Measurements from ENCODE around the gene ZBTB43.
A peak's percentile ranks its signal among the peaks of the same experiment; 100 is the strongest.

The ZBTB43 gene

GRCh38 chr9:126860077-126860756 lies 55.4 kb downstream of the ZBTB43 start, which contains the start of gene ZBTB34:
ZBTB34 (plus strand) TSS chr9:126860639; CDS start chr9:126879400, 18,761 bp downstream.
- DNase-seq = peak; percentile 71

- DNase-seq = no peak
These were observed 56.1 kb downstream of the ZBTB43 start for GRCh38 chr9:126860757-126861466.

GRCh38 chr9:126861707-126862103 lies 56.9 kb downstream of the ZBTB43 start:
- DNase-seq = no peak

DNA sequence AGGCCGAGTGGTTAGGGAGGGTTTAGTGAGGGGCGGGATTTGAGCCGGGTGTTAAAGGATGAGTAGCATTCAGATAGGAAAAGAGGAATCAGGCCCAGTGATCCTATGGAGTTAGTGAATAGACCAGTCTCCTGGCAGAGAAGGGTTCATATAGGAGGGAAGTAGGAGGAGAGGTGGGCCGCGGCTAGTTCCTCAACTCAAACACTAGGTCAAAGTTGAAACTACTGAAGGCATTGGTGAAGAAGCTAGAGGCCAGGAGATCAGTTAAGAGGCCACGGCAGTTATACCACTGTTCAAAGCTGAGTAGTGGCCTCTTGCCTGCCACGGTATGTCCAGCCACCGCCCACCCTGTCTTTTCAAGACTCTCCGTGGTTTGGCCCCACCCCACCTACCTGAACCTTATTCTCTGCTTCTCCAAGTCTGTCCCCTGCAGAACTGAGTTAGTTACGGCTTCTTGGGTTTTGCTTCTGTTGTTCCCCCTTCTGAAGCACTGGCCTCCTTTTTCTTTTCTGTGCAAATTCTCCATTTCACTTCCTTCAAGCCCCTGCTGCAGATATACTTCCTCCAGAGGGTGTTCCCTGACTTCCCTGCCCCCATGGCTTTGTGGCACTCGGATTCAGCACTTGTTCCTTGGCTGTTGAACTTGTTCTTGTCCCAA lies 57.4 kb downstream of the ZBTB43 start:
- no peak for DNase-seq

GRCh38 chr9:126864771-126865170 lies 59.9 kb downstream of the ZBTB43 start:
- DNase-seq = no peak

DNA sequence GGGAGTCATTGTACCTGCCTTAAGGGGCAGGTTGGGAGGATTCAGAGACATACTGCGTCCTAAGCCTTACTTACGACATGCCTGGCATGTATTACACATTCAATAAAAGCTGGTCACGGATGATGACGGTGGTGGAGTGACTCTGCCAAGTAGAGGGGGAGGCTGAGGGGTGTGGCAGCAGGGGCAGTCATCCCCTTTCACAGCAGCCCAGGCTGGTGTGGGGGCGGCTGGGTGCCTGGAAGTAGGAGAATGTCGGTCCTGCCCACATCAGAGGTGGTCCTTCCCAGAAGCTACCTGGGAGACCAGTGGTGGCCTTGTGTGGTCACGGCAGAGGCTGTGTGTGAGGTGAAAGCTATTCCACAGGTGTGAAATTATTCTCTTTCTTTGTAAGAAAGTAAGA lies 64.5 kb downstream of the ZBTB43 start:
- no peak for DNase-seq

GRCh38 chr9:126872516-126872915 lies 67.7 kb downstream of the ZBTB43 start:
- DNase-seq = no peak

GRCh38 chr9:126874546-126875314 lies 69.9 kb downstream of the ZBTB43 start:
- DNase-seq = no peak

- DNase-seq = no peak
These were observed 71.1 kb downstream of the ZBTB43 start for GRCh38 chr9:126875756-126876510.

- no peak for DNase-seq
These were observed 71.7 kb downstream of the ZBTB43 start for GRCh38 chr9:126876531-126876930.

GRCh38 chr9:126877418-126877817 lies 72.6 kb downstream of the ZBTB43 start:
- DNase-seq = peak; percentile 35

- DNase-seq = no peak
These were observed 74.4 kb downstream of the ZBTB43 start for GRCh38 chr9:126879288-126879687.

GRCh38 chr9:126880226-126880946 lies 75.5 kb downstream of the ZBTB43 start:
- no peak for DNase-seq

DNA sequence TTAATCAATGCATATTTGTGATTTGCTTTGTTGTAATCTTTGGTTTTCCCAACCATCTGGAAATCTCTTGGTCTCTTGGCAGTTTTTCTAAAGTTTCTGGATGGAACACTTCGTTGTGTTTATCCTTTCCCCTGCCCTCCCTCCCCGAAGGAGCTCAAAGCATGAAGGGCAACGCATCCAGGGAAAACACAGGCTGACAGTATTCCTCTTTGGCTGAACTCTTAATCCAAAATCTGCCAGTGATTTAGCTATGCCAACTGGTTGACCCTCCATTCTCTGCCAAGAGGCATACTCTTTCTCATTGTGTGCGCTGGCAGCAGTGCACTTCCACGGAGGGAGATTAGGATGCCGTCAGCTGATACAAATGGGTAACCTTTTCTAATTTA lies 76.1 kb downstream of the ZBTB43 start:
- DNase-seq = no peak

DNA sequence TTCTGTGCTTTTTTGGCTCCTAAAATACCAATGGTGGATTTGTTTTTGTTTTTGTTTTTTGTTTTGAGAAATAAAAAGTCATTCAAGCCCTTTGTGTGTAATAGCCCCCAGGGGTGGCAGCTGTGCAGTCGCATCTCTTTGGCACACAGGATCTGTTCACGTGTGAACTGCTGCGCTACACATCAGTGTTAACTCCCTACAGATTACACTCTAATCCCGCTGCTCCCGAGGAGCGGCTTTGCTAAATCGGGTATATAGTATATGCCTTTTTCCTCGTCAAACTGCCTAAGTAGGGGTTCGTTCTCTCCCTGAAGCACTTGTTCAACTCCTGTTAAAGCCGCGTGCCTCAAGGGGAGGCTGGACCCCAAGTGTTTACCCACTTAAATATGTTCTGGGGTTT lies 77.9 kb downstream of the ZBTB43 start:
- no peak for DNase-seq

DNA sequence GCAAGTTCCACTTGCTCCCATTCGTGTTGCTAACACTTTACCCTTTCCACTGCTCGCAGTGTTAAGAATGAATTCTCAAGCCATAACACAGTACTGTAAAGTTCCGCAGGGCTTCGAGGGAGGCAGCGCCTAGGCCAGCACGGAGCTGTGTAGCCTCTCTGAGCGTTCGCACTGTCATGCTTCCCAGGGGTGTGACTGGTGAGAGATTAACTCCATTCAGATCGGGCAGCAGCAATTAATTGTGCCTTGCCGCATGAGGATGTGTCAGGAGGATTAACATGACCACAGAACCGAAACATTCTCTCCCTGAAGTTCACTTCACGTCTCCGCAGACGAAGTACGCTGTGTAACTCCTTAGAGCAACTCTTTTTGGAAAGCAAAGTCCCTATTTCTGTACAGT lies 78.8 kb downstream of the ZBTB43 start:
- DNase-seq = no peak

DNA sequence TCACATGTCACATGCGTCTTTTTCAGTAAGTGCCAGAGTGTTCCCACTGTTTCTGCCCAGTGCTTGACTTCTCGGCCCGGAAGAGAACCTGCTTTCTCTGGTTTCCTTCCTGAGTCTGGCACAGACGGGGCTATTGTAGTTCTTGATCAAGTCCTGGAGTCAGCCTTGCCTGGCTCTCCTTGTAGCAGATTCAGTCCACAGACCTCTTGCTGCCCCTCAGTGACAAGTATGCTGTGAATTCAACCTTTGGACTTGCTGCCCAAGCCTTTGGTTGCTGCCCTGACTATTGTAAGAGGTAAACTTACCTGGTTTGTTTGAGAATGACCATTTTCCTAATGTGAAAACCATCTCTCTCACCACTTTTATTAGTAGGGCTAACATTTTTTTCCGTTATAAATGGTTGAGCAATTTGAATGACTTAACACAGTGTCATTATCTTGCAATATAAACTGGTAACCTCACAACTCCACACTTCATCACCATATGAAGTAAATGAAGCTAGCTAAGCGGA lies 80.3 kb downstream of the ZBTB43 start:
- no peak for DNase-seq

DNA sequence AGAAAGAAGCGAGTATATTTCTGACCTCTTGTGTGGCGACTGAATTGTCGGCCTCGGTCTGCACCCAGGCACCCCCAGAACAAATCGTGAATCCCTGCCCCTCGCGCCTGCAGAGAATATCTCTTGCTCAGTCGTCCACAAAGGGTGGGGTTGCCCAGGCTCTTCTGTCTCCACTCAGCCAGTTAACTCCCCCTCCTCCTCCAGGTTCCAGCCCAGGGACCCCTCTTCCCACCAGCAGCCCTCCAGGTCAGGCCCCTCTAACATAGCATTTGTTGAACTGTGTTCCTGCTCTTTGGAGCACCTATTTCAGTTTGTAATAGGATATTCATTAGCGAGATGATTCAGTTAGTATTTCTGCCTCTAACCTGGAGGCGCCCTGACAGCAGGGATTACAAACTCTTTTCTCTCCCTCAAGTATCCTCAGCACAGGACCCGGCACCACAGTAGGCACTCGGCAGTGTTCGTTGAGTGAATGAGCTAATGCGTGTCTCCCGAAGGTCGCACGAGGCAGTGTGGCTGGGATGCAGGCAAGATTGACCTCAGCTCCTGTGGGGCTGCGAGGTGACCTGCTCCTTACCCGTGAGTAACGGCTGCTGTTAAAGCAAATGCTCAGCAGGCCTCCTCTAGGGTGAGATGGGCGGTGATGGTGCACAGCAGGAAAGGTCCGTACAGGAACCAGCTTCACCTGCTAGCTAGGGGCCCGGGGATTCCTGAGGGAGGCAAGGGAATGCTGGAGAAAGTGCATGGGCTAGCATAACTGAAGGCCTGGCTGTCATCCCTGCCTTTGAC lies 81.4 kb downstream of the ZBTB43 start:
- no peak for DNase-seq

- DNase-seq = no peak
These were observed 82.1 kb downstream of the ZBTB43 start for GRCh38 chr9:126886897-126887296.
